ENCODE data around the gene C1R.

The C1R gene

DNA sequence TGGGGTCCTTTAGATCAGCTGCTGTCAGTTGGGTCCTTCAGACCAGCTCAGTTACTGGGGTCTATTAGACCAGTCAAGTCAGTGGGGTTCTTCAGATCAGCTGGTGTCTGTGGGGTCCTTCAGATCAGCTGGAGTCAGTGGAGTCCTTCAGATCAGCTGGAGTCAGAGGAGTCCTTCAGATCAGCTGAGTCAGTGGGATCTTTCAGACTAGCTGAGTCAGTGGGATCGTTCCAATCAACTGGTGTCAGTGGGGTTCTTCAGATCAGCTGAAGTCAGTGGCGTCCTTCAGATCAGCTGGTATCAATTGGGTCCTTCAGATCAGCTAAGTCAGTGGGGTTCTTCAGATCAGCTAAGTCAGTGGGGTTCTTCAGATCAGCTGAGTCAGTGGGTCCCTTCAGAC, 59.3 kb downstream of the C1R start:
- no peak for DNase-seq (ENCODE audit: low spot score)

DNA sequence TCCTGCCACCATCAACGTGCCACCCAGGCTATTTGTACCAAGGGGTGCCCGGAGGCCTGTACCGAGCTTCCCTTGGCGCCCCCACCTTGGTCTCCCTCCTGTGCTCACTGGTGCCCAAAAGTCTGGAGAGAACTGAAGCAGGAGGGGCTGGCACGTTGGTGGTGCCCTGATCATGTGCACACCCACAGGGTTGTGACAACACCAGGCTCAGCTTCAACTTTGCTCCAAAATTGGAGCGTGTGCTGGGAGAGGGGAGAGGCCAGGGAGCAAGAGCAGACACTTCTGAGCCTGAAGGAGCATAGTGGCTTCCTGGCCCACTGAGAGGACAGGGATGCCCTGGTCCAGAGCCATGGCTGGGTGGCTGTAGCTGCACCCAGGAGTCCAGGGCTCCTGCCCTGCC, 60.9 kb downstream of the C1R start:
- DNase-seq (ENCODE audit: low spot score), result no peak

Measured in pons (tissue), 1 donor.